Right lobe of liver (tissue), 4 donors: ENCODE measurements around the gene IQSEC1.

Experiments
- CTCF ChIP-seq, 4 donors: fragments of 200-600 bp in 3 of 4; fragments of 450-650 bp in 1 of 4; IDR thresholded peaks; one replicate each; pipeline versions ENCODE4 v1.5.1 to v1.8.0; 2016 to 2022; ENCODE audit warnings: antibody characterized with exemption in 4 of 4, mild to moderate bottlenecking in 2 of 4
- POLR2A ChIP-seq: fragments of 450-650 bp; IDR thresholded peaks from one replicate; pipeline ENCODE4 v1.6.1; 2017; ENCODE audit warnings: antibody characterized with exemption, mild to moderate bottlenecking
- donor health status: DM: no; HTN: no; CAD: no.
- donor health status: DM: no; HTN: no; CAD: no.
- donor health status: DM: no; HTN: yes; CAD: no.

- TF ChIP-seq CTCF (IDR thresholded peaks at IDR 0.05) (no peak), POLR2A (no peak)
These were observed 28.6 kb downstream of the IQSEC1 start for GRCh38 chr3:13044496-13045240.
